ENCODE results near the gene C10orf120. TPM values are rescaled to one million over a fixed set of nuclear protein-coding genes. Genes with fewer than 3 reads are reported as not detected.

Gene C10orf120
- total RNA-seq, 4 donors from 2014 or later, result not detected

GRCh38 chr10:122664501-122664900 lies 35.1 kb downstream of the C10orf120 start:
- Histone ChIP-seq H3K36me3 (no peaks in the 10 kb centered on the region), H3K9me3 (no peaks in the 10 kb centered on the region), H3K27ac (replicated peaks in 1 of 4) (no peak overlapping the region), H3K4me3 (no peak overlapping the region), H3K4me1 (no peaks in the 10 kb centered on the region), H3K27me3 (peaks cover 0 to 31% (median 0%) of the 10 kb centered on the region in 4 donors)
- intact Hi-C loops (cut with DNase I), result no loop called here
- no peak for DNase-seq (ENCODE audit: extremely low spot score)
- 68% methylated on average over 8 of the region's 8 CpGs for WGBS
- no peak for TF ChIP-seq EP300 (IDR thresholded peaks at IDR 0.05)
- TF ChIP-seq, protein P1, sequence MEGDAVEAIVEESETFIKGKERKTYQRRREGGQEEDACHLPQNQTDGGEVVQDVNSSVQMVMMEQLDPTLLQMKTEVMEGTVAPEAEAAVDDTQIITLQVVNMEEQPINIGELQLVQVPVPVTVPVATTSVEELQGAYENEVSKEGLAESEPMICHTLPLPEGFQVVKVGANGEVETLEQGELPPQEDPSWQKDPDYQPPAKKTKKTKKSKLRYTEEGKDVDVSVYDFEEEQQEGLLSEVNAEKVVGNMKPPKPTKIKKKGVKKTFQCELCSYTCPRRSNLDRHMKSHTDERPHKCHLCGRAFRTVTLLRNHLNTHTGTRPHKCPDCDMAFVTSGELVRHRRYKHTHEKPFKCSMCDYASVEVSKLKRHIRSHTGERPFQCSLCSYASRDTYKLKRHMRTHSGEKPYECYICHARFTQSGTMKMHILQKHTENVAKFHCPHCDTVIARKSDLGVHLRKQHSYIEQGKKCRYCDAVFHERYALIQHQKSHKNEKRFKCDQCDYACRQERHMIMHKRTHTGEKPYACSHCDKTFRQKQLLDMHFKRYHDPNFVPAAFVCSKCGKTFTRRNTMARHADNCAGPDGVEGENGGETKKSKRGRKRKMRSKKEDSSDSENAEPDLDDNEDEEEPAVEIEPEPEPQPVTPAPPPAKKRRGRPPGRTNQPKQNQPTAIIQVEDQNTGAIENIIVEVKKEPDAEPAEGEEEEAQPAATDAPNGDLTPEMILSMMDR (IDR thresholded peaks at IDR 0.05), result no peak
- no peak for TF ChIP-seq POLR2AphosphoS5 (IDR thresholded peaks at IDR 0.05)
- TF ChIP-seq POLR2A (IDR thresholded peaks at IDR 0.05; ENCODE audit: low read depth), result no peak

DNA sequence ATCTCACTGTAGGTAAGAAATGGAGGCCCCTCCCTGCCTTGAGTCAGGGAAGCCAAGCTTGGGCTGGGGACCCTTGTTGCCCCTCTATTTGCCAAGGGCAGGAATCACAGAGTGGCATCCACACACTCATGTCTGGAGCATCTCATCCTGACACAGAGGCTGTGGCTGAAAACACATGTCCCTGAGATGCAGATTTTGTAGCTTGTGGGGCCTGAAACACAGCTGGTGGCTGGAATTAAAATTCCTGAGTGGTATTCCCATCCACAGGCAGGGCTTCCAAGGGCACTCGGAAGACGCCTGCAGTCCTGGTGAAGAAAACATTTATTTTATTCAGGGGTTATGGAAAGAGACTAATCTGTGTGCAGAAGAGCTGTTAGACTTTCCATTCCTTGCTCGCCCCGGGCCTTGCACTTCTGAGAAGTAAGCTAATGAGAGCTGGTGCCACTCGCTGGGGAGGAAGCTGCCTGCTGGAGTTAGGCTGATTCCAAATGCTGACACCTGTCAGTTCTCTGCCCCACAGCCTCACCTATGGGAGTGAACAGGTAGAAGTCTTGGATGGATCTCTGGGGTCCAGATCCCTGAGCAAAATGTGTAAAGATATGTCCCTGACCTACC lies 36.0 kb downstream of the C10orf120 start:
- H3K27ac ChIP-seq (replicated peaks in 1 of 4), result no peak overlapping the region
- H3K36me3 ChIP-seq, result no peaks in the 10 kb centered on the region
- no peak for TF ChIP-seq EP300 (IDR thresholded peaks at IDR 0.05)
- TF ChIP-seq POLR2AphosphoS5 (IDR thresholded peaks at IDR 0.05), result no peak
- H3K27me3 ChIP-seq, result peaks cover 0 to 31% (median 0%) of the 10 kb centered on the region in 4 donors
- H3K4me3 ChIP-seq, result no peak overlapping the region
- no peaks in the 10 kb centered on the region for H3K4me1 ChIP-seq
- no peaks in the 10 kb centered on the region for H3K9me3 ChIP-seq
- no peak for DNase-seq (ENCODE audit: extremely low spot score)
- intact Hi-C loops (cut with DNase I), result no loop called here
- 74% methylated on average over 2 of the region's 5 CpGs for WGBS

GRCh38 chr10:122662231-122662630 lies 37.4 kb downstream of the C10orf120 start:
- Histone ChIP-seq H3K27ac (replicated peaks in 1 of 4) (no peak overlapping the region), H3K4me1 (no peaks in the 10 kb centered on the region), H3K9me3 (no peaks in the 10 kb centered on the region), H3K27me3 (peaks cover 0 to 34% (median 0%) of the 10 kb centered on the region in 4 donors), H3K36me3 (no peaks in the 10 kb centered on the region), H3K4me3 (no peak overlapping the region)
- intact Hi-C loops (cut with DNase I), result no loop called here
- WGBS, result 82% methylated on average over 6 of the region's 6 CpGs
- TF ChIP-seq, protein P1 (IDR thresholded peaks at IDR 0.05), result no peak
- TF ChIP-seq POLR2A (IDR thresholded peaks at IDR 0.05; ENCODE audit: low read depth) (no peak), POLR2AphosphoS5 (IDR thresholded peaks at IDR 0.05) (no peak)
- DNase-seq (ENCODE audit: extremely low spot score), result no peak

DNA sequence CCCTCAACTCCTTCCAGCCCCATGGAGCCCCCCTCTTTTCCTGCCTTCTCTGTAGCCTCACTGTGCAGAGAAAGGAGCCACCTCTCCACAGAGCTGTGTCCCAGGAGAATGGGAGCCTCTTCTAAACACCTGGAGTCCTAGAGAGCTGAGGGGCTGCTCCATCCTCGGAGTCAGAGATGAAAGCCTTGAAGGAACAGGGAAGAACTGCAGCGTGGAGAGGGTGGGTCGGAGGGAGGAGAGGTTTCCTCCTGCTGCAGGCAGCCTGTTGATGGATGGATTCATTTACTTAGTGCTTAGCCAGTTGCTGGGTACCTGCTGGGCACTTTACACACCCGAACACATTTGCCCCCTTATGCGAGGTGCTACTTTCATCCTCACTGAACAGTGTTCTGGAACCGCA lies 39.0 kb downstream of the C10orf120 start:
- H3K27ac ChIP-seq (replicated peaks in 1 of 4), result no peak overlapping the region
- H3K9me3 ChIP-seq, result no peaks in the 10 kb centered on the region
- no peaks in the 10 kb centered on the region for H3K4me1 ChIP-seq
- DNase-seq (ENCODE audit: extremely low spot score), result no peak
- no peak overlapping the region for H3K4me3 ChIP-seq
- no peaks in the 10 kb centered on the region for H3K36me3 ChIP-seq
- intact Hi-C loops (cut with DNase I), result no loop called here
- peaks cover 0 to 31% (median 0%) of the 10 kb centered on the region in 4 donors for H3K27me3 ChIP-seq
- 64% methylated on average over 6 of the region's 6 CpGs for WGBS
- TF ChIP-seq EP300 (IDR thresholded peaks at IDR 0.05) (no peak), POLR2AphosphoS5 (IDR thresholded peaks at IDR 0.05) (no peak), POLR2A (IDR thresholded peaks at IDR 0.05; ENCODE audit: low read depth) (no peak)
- TF ChIP-seq, protein P1 (IDR thresholded peaks at IDR 0.05), result no peak

- 72% methylated on average over 7 of the region's 7 CpGs for WGBS
- no peaks in the 10 kb centered on the region for H3K9me3 ChIP-seq
- H3K4me1 ChIP-seq, result no peaks in the 10 kb centered on the region
- no peak for TF ChIP-seq POLR2A (IDR thresholded peaks at IDR 0.05; ENCODE audit: low read depth)
- TF ChIP-seq, protein P1 (IDR thresholded peaks at IDR 0.05), result no peak
- TF ChIP-seq EP300 (IDR thresholded peaks at IDR 0.05), result no peak
- TF ChIP-seq POLR2AphosphoS5 (IDR thresholded peaks at IDR 0.05), result no peak
- no peaks in the 10 kb centered on the region for H3K36me3 ChIP-seq
- intact Hi-C loops (cut with DNase I), result no loop called here
- no peak for DNase-seq (ENCODE audit: extremely low spot score)
- H3K27ac ChIP-seq (replicated peaks in 1 of 4), result no peak overlapping the region
- H3K27me3 ChIP-seq, result peaks cover 0 to 23% (median 0%) of the 10 kb centered on the region in 4 donors
- H3K4me3 ChIP-seq, result no peak overlapping the region
Measured at GRCh38 chr10:122659651-122660050, 40.0 kb downstream of the C10orf120 start.

Measured in esophagus muscularis mucosa (tissue), 4 donors.